Measurements from ENCODE around the gene TMC4. TPM values are rescaled to one million over a fixed set of nuclear protein-coding genes. Genes with fewer than 3 reads are reported as not detected.

The TMC4 gene
- total and polyA plus RNA-seq, 2 donors from 2014 or later, result 64.6 to 98.9 TPM

DNA sequence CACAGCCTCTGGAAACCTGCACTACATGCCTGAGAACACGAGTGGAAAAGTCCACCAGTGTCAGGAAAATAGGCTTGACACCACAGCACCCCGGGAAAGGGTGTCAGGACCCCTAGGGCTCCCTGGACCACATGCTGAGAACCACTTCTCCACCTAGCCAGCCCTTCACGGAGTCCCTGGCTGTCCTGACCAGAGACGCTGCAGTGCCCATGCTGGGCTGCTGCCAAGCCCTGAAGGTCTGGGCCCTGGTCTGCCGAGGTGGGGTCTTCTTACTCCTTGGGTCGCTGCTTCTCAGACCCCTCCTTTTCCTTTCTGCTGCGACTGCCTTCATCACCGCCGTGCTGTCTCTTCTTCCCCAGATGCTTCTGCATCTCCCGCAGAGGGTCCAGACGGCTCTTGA is 16.5 kb downstream of the TMC4 start:
- DNase-seq, result no peak
- H3K27ac ChIP-seq (ENCODE audit: low read depth in 2 of 2, low read length in 2 of 2), result no peak overlapping the region
- no peak overlapping the region for H3K4me3 ChIP-seq (ENCODE audit: low read length in 3 of 3)
- H3K4me1 ChIP-seq (ENCODE audit: control insufficient read depth in 2 of 3, insufficient read depth in 2 of 3, low read depth in 1 of 3, low read length in 3 of 3), result peaks cover 0 to 21% (median 8%) of the 10 kb centered on the region in 3 donors
- H3K9ac ChIP-seq (ENCODE audit: low read length in 3 of 3), result no peak overlapping the region
- H3K27me3 ChIP-seq (ENCODE audit: control insufficient read depth, insufficient read depth, low read length), result no peaks in the 10 kb centered on the region
- no peaks in the 10 kb centered on the region for H3K9me3 ChIP-seq (ENCODE audit: control insufficient read depth in 2 of 3, insufficient read depth in 1 of 3, low read length in 3 of 3)
- peaks cover 4 to 43% (median 29%) of the 10 kb centered on the region in 3 donors for H3K36me3 ChIP-seq (ENCODE audit: control insufficient read depth in 2 of 3, insufficient read depth in 3 of 3, low read length in 3 of 3)
- intact Hi-C loops (cut with DNase I), result no loop called here
- FAIRE-seq, result no peak
- TF ChIP-seq, protein P1, sequence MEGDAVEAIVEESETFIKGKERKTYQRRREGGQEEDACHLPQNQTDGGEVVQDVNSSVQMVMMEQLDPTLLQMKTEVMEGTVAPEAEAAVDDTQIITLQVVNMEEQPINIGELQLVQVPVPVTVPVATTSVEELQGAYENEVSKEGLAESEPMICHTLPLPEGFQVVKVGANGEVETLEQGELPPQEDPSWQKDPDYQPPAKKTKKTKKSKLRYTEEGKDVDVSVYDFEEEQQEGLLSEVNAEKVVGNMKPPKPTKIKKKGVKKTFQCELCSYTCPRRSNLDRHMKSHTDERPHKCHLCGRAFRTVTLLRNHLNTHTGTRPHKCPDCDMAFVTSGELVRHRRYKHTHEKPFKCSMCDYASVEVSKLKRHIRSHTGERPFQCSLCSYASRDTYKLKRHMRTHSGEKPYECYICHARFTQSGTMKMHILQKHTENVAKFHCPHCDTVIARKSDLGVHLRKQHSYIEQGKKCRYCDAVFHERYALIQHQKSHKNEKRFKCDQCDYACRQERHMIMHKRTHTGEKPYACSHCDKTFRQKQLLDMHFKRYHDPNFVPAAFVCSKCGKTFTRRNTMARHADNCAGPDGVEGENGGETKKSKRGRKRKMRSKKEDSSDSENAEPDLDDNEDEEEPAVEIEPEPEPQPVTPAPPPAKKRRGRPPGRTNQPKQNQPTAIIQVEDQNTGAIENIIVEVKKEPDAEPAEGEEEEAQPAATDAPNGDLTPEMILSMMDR (IDR thresholded peaks at IDR 0.05; ENCODE audit: borderline replicate concordance, extremely low read depth, insufficient read depth), result no peak

DNA sequence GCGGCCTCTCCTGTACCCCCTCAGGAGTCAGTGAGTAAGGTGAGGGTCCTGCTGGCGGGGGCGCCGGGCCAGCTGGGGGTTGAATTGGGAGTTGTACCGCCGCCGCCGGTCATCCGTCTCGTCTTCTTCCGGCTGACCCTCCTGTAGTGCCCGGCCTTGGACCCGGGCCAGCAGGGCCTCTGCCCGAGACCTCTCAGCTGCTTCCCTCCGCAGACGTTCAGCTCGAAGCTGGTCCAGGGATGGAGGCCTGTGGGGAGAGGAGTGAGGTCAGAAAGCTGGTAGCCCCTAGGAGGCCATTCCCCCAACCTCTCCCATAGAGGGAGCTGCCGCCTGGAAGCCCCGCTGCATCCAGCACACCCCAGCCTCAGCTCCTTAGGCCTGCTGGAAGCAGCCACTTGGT is 17.3 kb downstream of the TMC4 start:
- no peak overlapping the region for H3K27ac ChIP-seq (ENCODE audit: low read depth in 2 of 2, low read length in 2 of 2)
- TF ChIP-seq, protein P1 (IDR thresholded peaks at IDR 0.05; ENCODE audit: borderline replicate concordance, extremely low read depth, insufficient read depth), result no peak
- peaks cover 4 to 43% (median 29%) of the 10 kb centered on the region in 3 donors for H3K36me3 ChIP-seq (ENCODE audit: control insufficient read depth in 2 of 3, insufficient read depth in 3 of 3, low read length in 3 of 3)
- DNase-seq, result peak in 1 of 5 donors; percentile 63
- intact Hi-C loops (cut with DNase I), result no loop called here
- H3K9ac ChIP-seq (ENCODE audit: low read length in 3 of 3), result no peak overlapping the region
- no peaks in the 10 kb centered on the region for H3K9me3 ChIP-seq (ENCODE audit: control insufficient read depth in 2 of 3, insufficient read depth in 1 of 3, low read length in 3 of 3)
- peaks cover 0 to 18% (median 8%) of the 10 kb centered on the region in 3 donors for H3K4me1 ChIP-seq (ENCODE audit: control insufficient read depth in 2 of 3, insufficient read depth in 2 of 3, low read depth in 1 of 3, low read length in 3 of 3)
- no peaks in the 10 kb centered on the region for H3K27me3 ChIP-seq (ENCODE audit: control insufficient read depth, insufficient read depth, low read length)
- no peak for FAIRE-seq
- H3K4me3 ChIP-seq (ENCODE audit: low read length in 3 of 3), result no peak overlapping the region

DNA sequence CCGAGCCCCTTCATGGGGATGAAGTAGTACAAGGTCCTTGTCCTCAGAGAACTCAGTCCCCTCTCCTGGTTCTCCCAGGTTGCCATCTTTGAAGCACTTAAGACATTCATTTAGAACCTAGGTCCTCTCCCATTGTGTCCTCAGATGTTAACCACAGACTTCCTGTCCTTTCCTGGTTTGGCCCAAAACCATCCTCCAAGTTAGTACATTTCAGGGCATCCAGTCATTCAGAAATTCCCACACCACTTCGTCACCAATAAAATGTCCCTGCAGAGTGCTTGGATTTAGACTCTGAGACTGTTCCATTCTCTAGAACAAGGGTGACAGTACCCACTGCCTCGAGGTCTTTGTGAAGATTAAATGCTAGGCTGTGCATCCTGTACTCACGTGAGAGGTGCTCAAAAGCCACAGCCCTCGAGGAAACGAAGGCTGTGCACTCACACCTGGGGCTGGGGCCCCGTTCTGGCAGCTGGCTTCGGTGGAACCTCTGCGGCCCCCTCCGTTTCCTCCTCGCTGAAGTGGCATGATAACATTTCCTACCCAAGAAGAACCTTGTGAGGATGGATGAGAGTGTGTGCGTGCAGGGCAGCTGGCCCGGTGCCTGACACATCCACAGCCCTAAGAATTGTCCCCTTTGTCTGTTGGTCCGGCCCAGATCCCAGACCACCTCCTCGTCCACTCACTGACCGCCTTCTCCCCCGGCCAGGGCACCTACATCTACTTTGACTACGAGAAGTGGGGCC is 18.2 kb downstream of the TMC4 start:
- intact Hi-C loops (cut with DNase I), result no loop called here
- Histone ChIP-seq H3K27ac (ENCODE audit: low read depth in 2 of 2, low read length in 2 of 2) (no peak overlapping the region), H3K9me3 (ENCODE audit: control insufficient read depth in 2 of 3, insufficient read depth in 1 of 3, low read length in 3 of 3) (no peaks in the 10 kb centered on the region), H3K4me1 (ENCODE audit: control insufficient read depth in 2 of 3, insufficient read depth in 2 of 3, low read depth in 1 of 3, low read length in 3 of 3) (peaks cover 0 to 11% (median 8%) of the 10 kb centered on the region in 3 donors), H3K36me3 (ENCODE audit: control insufficient read depth in 2 of 3, insufficient read depth in 3 of 3, low read length in 3 of 3) (peaks cover 4 to 43% (median 34%) of the 10 kb centered on the region in 3 donors), H3K4me3 (ENCODE audit: low read length in 3 of 3) (no peak overlapping the region), H3K27me3 (ENCODE audit: control insufficient read depth, insufficient read depth, low read length) (no peaks in the 10 kb centered on the region), H3K9ac (ENCODE audit: low read length in 3 of 3) (no peak overlapping the region)
- TF ChIP-seq, protein P1 (IDR thresholded peaks at IDR 0.05; ENCODE audit: borderline replicate concordance, extremely low read depth, insufficient read depth), result no peak
- FAIRE-seq (no peak), DNase-seq (no peak)
